Endothelial cell of umbilical vein (primary cell): Measurements from ENCODE around the gene ADARB2. TPM values are rescaled to one million over a fixed set of nuclear protein-coding genes. Genes with fewer than 3 reads are reported as not detected.

ENCODE experiments used
- BruUV-seq: library from RNA; stranded (reverse); fragments of 400-500 nt; replicated peaks from 2 replicates; lab custom pipeline; 2021; lab: Mats Ljungman, UMichigan
- CTCF ChIA-PET: fragments of 300-600, 350-600 bp; sonication (Branson Sonifier 250); formaldehyde crosslinking; loops from one replicate; lab custom pipeline; 2021; ENCODE audit warnings: antibody characterized with exemption, inconsistent platforms; lab: Charles Lee
- POLR2A ChIA-PET: fragments of 300-600, 350-600 bp; sonication (Branson Sonifier 250); formaldehyde crosslinking; loops from one replicate; lab custom pipeline; 2021; ENCODE audit warnings: antibody characterized with exemption, inconsistent platforms; lab: Charles Lee
- DNase-seq: peaks from one replicate; pipeline ENCODE4 v3.0.0-alpha.2; 2011; ENCODE audit warnings: low read depth, low spot score
- FAIRE-seq: peaks from 2 replicates; lab custom pipeline; 2011; peaks lifted over from hg19 to GRCh38; lab: Jason Lieb, UNC
- H2AFZ ChIP-seq: 2 replicates; pipeline ENCODE4 v1.6.0; 2012; ENCODE audit warnings: low read depth, low read length, control low read depth, inconsistent platforms
- H3K27ac ChIP-seq: 2 replicates; pipeline ENCODE4 v1.5.1; 2011; ENCODE audit warnings: low read depth, mild to moderate bottlenecking, control low read depth, low read length, moderate library complexity; ENCODE audit not compliant: insufficient read depth
- H3K27me3 ChIP-seq, 2 experiments: 2 replicates each; pipeline versions ENCODE4 v1.6.0 to v1.6.1; 2011; ENCODE audit warnings: low read length in 2 of 2, mixed read lengths in 1 of 2; ENCODE audit not compliant: control insufficient read depth in 2 of 2, insufficient read depth in 2 of 2
- H3K36me3 ChIP-seq, 2 experiments: 2 replicates in 1 of 2; 3 replicates in 1 of 2; pipeline ENCODE4 v1.5.1; 2011; ENCODE audit warnings: low read length in 2 of 2, mild to moderate bottlenecking in 1 of 2, moderate library complexity in 1 of 2; ENCODE audit not compliant: control insufficient read depth in 2 of 2, insufficient read depth in 2 of 2; ENCODE audit errors: extremely low read depth in 1 of 2
- H3K4me1 ChIP-seq: 3 replicates; pipeline ENCODE4 v1.5.1; 2011; ENCODE audit warnings: mild to moderate bottlenecking, low read length; ENCODE audit not compliant: control insufficient read depth, insufficient read depth; ENCODE audit errors: extremely low read depth
- H3K4me2 ChIP-seq: 2 replicates; pipeline ENCODE4 v1.6.1; 2011; ENCODE audit warnings: low read length, control low read depth, mixed read lengths; ENCODE audit not compliant: insufficient read depth
- H3K4me3 ChIP-seq, 3 experiments: fragments of 200-600 bp in 1 of 3; sonication (generic), shearing (Covaris generic) in 1 of 3; replicated peaks in 1 of 3; 2 replicates each; pipeline ENCODE4 v1.5.1; 2011 to 2016; ENCODE audit warnings: control low read depth in 3 of 3, low read length in 3 of 3, mild to moderate bottlenecking in 2 of 3, inconsistent platforms in 1 of 3, low read depth in 1 of 3, moderate library complexity in 1 of 3; ENCODE audit not compliant: insufficient read depth in 1 of 3
- H3K79me2 ChIP-seq: 2 replicates; pipeline ENCODE4 v1.6.0; 2012; ENCODE audit warnings: low read length, inconsistent platforms; ENCODE audit not compliant: control insufficient read depth, insufficient read depth
- H3K9ac ChIP-seq: replicated peaks from 2 replicates; pipeline ENCODE3; 2011; ENCODE audit warnings: low read length, control low read depth; ENCODE audit not compliant: insufficient read depth; ENCODE audit errors: extremely low read depth
- H3K9me1 ChIP-seq: replicated peaks from 3 replicates; pipeline ENCODE4 v1.6.0; 2011; ENCODE audit warnings: mild to moderate bottlenecking, low read length; ENCODE audit not compliant: control insufficient read depth, insufficient read depth; ENCODE audit errors: extremely low read depth
- H3K9me3 ChIP-seq: replicated peaks from 2 replicates; pipeline ENCODE4 v1.5.1; 2012; ENCODE audit warnings: low read length, inconsistent platforms; ENCODE audit not compliant: control insufficient read depth, insufficient read depth
- H4K20me1 ChIP-seq: replicated peaks from 2 replicates; pipeline ENCODE3; 2011; ENCODE audit warnings: mild to moderate bottlenecking, low read length; ENCODE audit not compliant: control insufficient read depth, insufficient read depth; ENCODE audit errors: extremely low read depth
- CTCF ChIP-seq, 2 donors: IDR thresholded peaks; 1 replicate in 1 of 2; 2 replicates in 1 of 2; pipeline ENCODE4 v1.5.1; 2011; ENCODE audit warnings: low read length in 2 of 2, mild to moderate bottlenecking in 2 of 2, moderate library complexity in 2 of 2, control low read depth in 1 of 2, inconsistent platforms in 1 of 2, low read depth in 1 of 2; ENCODE audit not compliant: insufficient read depth in 1 of 2; ENCODE audit errors: extremely low read depth in 1 of 2
- EZH2 ChIP-seq: IDR thresholded peaks from 2 replicates; pipeline ENCODE4 v1.6.1; 2012; ENCODE audit warnings: borderline replicate concordance, low read depth, mild to moderate bottlenecking, moderate library complexity, low read length, inconsistent platforms; ENCODE audit not compliant: severe bottlenecking
- FOS ChIP-seq: IDR thresholded peaks from 2 replicates; pipeline ENCODE4 v1.6.1; 2011; ENCODE audit warnings: mild to moderate bottlenecking, low read length, moderate library complexity, borderline replicate concordance; ENCODE audit not compliant: insufficient read depth
- GATA2 ChIP-seq: IDR thresholded peaks from 2 replicates; pipeline ENCODE4 v1.7.0; 2011; ENCODE audit warnings: low read depth, mild to moderate bottlenecking, moderate library complexity, mixed read lengths, low read length; ENCODE audit not compliant: insufficient read length, insufficient read depth
- JUN ChIP-seq: IDR thresholded peaks from 2 replicates; pipeline ENCODE4 v1.6.1; 2011; ENCODE audit warnings: borderline replicate concordance, low read depth; ENCODE audit not compliant: insufficient read length, insufficient read depth
- MAX ChIP-seq: IDR thresholded peaks from 2 replicates; pipeline ENCODE4 v1.6.1; 2011; ENCODE audit not compliant: insufficient read depth, insufficient read length
- MYC ChIP-seq: IDR thresholded peaks from one replicate; pipeline ENCODE4 v1.6.1; 2011; ENCODE audit warnings: mild to moderate bottlenecking, low read depth, low read length
- POLR2A ChIP-seq: IDR thresholded peaks from 2 replicates; pipeline ENCODE4 v1.6.1; 2012; ENCODE audit warnings: low read depth, mild to moderate bottlenecking, control low read depth, low read length
- POLR2AphosphoS5 ChIP-seq: IDR thresholded peaks from 2 replicates; pipeline ENCODE4 v1.6.1; 2012; ENCODE audit warnings: low read depth, mild to moderate bottlenecking, control low read depth, low read length, moderate library complexity; ENCODE audit not compliant: insufficient read depth
- dilution Hi-C: fragments of 300-500 bp; cut with MboI; formaldehyde crosslinking; loops from one replicate; pipeline ENCODE4 v1.15.0; 2019; ENCODE audit warnings: low sequenced_read_pairs; ENCODE audit not compliant: extremely low pct_ligation_motif_present
- intact Hi-C: fragments of 100-400 bp; cut with micrococcal nuclease; formaldehyde crosslinking; loops from one replicate; pipeline ENCODE4 v1.10.0; 2022
- polyA plus RNA-seq, 4 experiments: library from polyadenylated mRNA; depleted of rRNA in 3 of 4; stranded (reverse) in 3 of 4; unstranded in 1 of 4; fragments of >200 nt; gene quantifications; 2 replicates each; pipeline versions ENCODE4 v1.2.1 to v1.2.3, GENCODE V29; 2011 to 2012; ENCODE audit warnings: missing spikeins in 1 of 4
- total RNA-seq: library from RNA; stranded (reverse); gene quantifications from 2 replicates; pipeline ENCODE4 v1.2.3, GENCODE V29; 2021

Gene ADARB2
- total and polyA plus RNA-seq, 2 donors (not counting 3 experiments of a cell fraction or from before 2014, with no cell fraction given), result not detected

GRCh38 chr10:1530871-1531517, 206.3 kb downstream of the ADARB2 start:
- CTCF ChIA-PET, result no interaction called here
- Histone ChIP-seq H3K4me1 (no peaks in the 10 kb centered on the region), H3K79me2 (no peaks in the 10 kb centered on the region), H2AFZ (no peak overlapping the region), H3K9ac (no peak overlapping the region), H3K9me3 (peaks cover 5% of the 10 kb centered on the region), H3K27ac (no peak overlapping the region), H3K9me1 (no peaks in the 10 kb centered on the region), H4K20me1 (no peaks in the 10 kb centered on the region), H3K4me3 (no peak overlapping the region), H3K27me3 (no peaks in the 10 kb centered on the region), H3K36me3 (no peaks in the 10 kb centered on the region), H3K4me2 (no peak overlapping the region)
- POLR2A ChIA-PET, result no interaction called here
- dilution Hi-C loops, result no loop called here
- TF ChIP-seq EZH2 (no peak), JUN (no peak), MAX (no peak), MYC (no peak), POLR2A (no peak)
- BruUV-seq, result no TSS peak
- FAIRE-seq (no peak), DNase-seq (no peak)
- intact Hi-C loops, result no loop called here

- dilution Hi-C loops, result no loop called here
- POLR2A ChIA-PET, result no interaction called here
Measured at GRCh38 chr10:1529806-1530413, 207.4 kb downstream of the ADARB2 start.

More at GRCh38 chr10:1529806-1530413, 207.4 kb downstream of the ADARB2 start:
- DNase-seq, result no peak
- no peak for FAIRE-seq
- H3K27me3 ChIP-seq, result no peaks in the 10 kb centered on the region
- peaks cover 5% of the 10 kb centered on the region for H3K9me3 ChIP-seq
- no peak overlapping the region for H3K9ac ChIP-seq
- no peak for TF ChIP-seq POLR2A
- TF ChIP-seq FOS, result no peak
- no peak for TF ChIP-seq MAX
- no peak for TF ChIP-seq CTCF (IDR thresholded peaks at IDR 0.05; ENCODE audit: extremely low read depth in 1 of 2, insufficient read depth in 1 of 2, low read depth in 1 of 2, low read length in 2 of 2)
- no peak for TF ChIP-seq JUN
- TF ChIP-seq GATA2, result no peak
- TF ChIP-seq POLR2AphosphoS5, result no peak
- no peaks in the 10 kb centered on the region for H3K36me3 ChIP-seq
- H3K4me1 ChIP-seq, result no peaks in the 10 kb centered on the region
- intact Hi-C loops, result no loop called here
- CTCF ChIA-PET, result no interaction called here
- no peak overlapping the region for H2AFZ ChIP-seq
- no peak overlapping the region for H3K4me3 ChIP-seq
- no peak overlapping the region for H3K4me2 ChIP-seq
- H3K27ac ChIP-seq, result no peak overlapping the region
- no peaks in the 10 kb centered on the region for H4K20me1 ChIP-seq
- H3K9me1 ChIP-seq, result no peaks in the 10 kb centered on the region
- H3K79me2 ChIP-seq, result no peaks in the 10 kb centered on the region
- no TSS peak for BruUV-seq
